OCI-LY7 (cell line): ENCODE measurements around the gene KCTD5. TPM values are rescaled to one million over a fixed set of nuclear protein-coding genes. Genes with fewer than 3 reads are reported as not detected.
"Not testable (repeated sequence)": the region's sequence is repeated elsewhere in the genome, so short reads cannot be mapped to it uniquely, and the experiment has no call there.

ENCODE experiments used
- BruUV-seq: library from RNA; stranded (reverse); fragments of 400-500 nt; replicated peaks from 2 replicates; lab custom pipeline; 2021; lab: Mats Ljungman, UMichigan
- CTCF ChIA-PET: fragments of 300-600 bp; sonication (Branson Sonifier 250); formaldehyde crosslinking; loops from one replicate; lab custom pipeline; 2022; ENCODE audit warnings: antibody characterized with exemption; ENCODE audit not compliant: unreplicated experiment; lab: Charles Lee
- POLR2A ChIA-PET: fragments of 300-600 bp; sonication (Branson Sonifier 250); formaldehyde crosslinking; loops from one replicate; lab custom pipeline; 2022; ENCODE audit warnings: antibody characterized with exemption; lab: Charles Lee
- DNase-seq: peaks from one replicate; pipeline ENCODE4 v3.0.0-alpha.2; 2015; ENCODE audit warnings: low spot score
- H2AFZ ChIP-seq: fragments of 200-600 bp; sonication (generic), shearing (Covaris generic); 2 replicates; pipeline ENCODE4 v1.6.1; 2014; ENCODE audit warnings: mild to moderate bottlenecking, antibody characterized with exemption, low read length, moderate library complexity
- H3K27ac ChIP-seq: fragments of 200-600 bp; sonication (generic); 2 replicates; pipeline ENCODE4 v1.5.1; 2014; ENCODE audit warnings: mixed run types, low read depth, mild to moderate bottlenecking, moderate library complexity, low read length, inconsistent platforms; ENCODE audit not compliant: poor library complexity, severe bottlenecking
- H3K36me3 ChIP-seq: fragments of 200-600 bp; sonication (generic); 2 replicates; pipeline ENCODE4 v1.6.1; 2014; ENCODE audit warnings: mild to moderate bottlenecking, antibody characterized with exemption, low read length, moderate library complexity, mixed read lengths; ENCODE audit not compliant: insufficient read depth
- H3K4me1 ChIP-seq: fragments of 200-600 bp; sonication (generic); 2 replicates; pipeline ENCODE4 v1.5.1; 2014; ENCODE audit warnings: mild to moderate bottlenecking, low read length; ENCODE audit not compliant: insufficient read depth, poor library complexity, severe bottlenecking
- H3K4me2 ChIP-seq: fragments of 200-600 bp; sonication (generic); 2 replicates; pipeline ENCODE4 v1.6.1; 2014; ENCODE audit warnings: mild to moderate bottlenecking, low read length
- H3K4me3 ChIP-seq: fragments of 200-600 bp; sonication (generic); 2 replicates; pipeline ENCODE4 v1.5.1; 2014; ENCODE audit warnings: mild to moderate bottlenecking, low read depth, low read length; ENCODE audit not compliant: poor library complexity, severe bottlenecking
- H3K79me2 ChIP-seq: fragments of 200-600 bp; sonication (generic); 2 replicates; pipeline ENCODE4 v1.6.1; 2016; ENCODE audit warnings: low read depth, mild to moderate bottlenecking, low read length, moderate library complexity, mixed read lengths; ENCODE audit not compliant: insufficient read depth
- H3K9me2 ChIP-seq: fragments of 200-600 bp; sonication (generic); 2 replicates; pipeline ENCODE4 v1.6.1; 2016; ENCODE audit warnings: mild to moderate bottlenecking, low read length, mixed read lengths; ENCODE audit not compliant: insufficient read depth
- H3K9me3 ChIP-seq: fragments of 200-600 bp; sonication (generic); 2 replicates; pipeline ENCODE4 v1.6.1; 2014; ENCODE audit warnings: mild to moderate bottlenecking, mixed run types, low read length, mixed read lengths
- H4K20me1 ChIP-seq: fragments of 200-600 bp; sonication (generic); 2 replicates; pipeline ENCODE4 v1.6.1; 2014; ENCODE audit warnings: mild to moderate bottlenecking, antibody characterized with exemption, low read length, moderate library complexity, mixed read lengths; ENCODE audit not compliant: insufficient read depth
- CTCF ChIP-seq: fragments of 200-600 bp; sonication (generic); conservative IDR thresholded peaks from 2 replicates; pipeline ENCODE4 v1.5.1; 2014; ENCODE audit warnings: mild to moderate bottlenecking, antibody characterized with exemption, low read length, moderate library complexity, mixed read lengths
- EZH2phosphoT487 ChIP-seq: fragments of 200-600 bp; sonication (generic); IDR thresholded peaks from 2 replicates; pipeline ENCODE4 v1.6.1; 2018; ENCODE audit warnings: low read depth, borderline replicate concordance, mild to moderate bottlenecking, mixed run types, antibody characterized with exemption, low read length, moderate library complexity, mixed read lengths
- intact Hi-C: fragments of 100-400 bp; cut with micrococcal nuclease; formaldehyde crosslinking; loops from one replicate; pipeline ENCODE4 v1.10.0; 2022; ENCODE audit not compliant: unreplicated experiment
- total RNA-seq, 2 experiments: library from RNA; depleted of rRNA in 1 of 2; stranded (reverse); fragments of >200 nt in 1 of 2; shearing (Covaris generic) in 1 of 2; gene quantifications; 2 replicates each; pipeline ENCODE4 v1.2.3, GENCODE V29; 2014 to 2022

KCTD5 gene
- total RNA-seq, 2 experiments from 2014 or later, result 25.8 to 34.6 TPM

GRCh38 chr16:2692251-2692947 lies 10.1 kb downstream of the KCTD5 start:
- Histone ChIP-seq H2AFZ (no peak overlapping the region), H3K4me3 (no peak overlapping the region), H3K4me2 (no peak overlapping the region), H3K9me2 (no peaks in the 10 kb centered on the region), H3K79me2 (peaks cover 6% of the 10 kb centered on the region; the same call in 1 of the 2 replicates), H3K27ac (no peak overlapping the region), H3K36me3 (peaks cover 4% of the 10 kb centered on the region; the same call in 1 of the 2 replicates), H4K20me1 (peaks cover 5% of the 10 kb centered on the region), H3K4me1 (peaks cover 5% of the 10 kb centered on the region), H3K9me3 (no peaks in the 10 kb centered on the region)
- POLR2A ChIA-PET, result no interaction called here
- TF ChIP-seq EZH2phosphoT487 (no peak), CTCF (no peak)
- CTCF ChIA-PET, result no interaction called here
- no peak for DNase-seq
- intact Hi-C loops, result no loop called here
- BruUV-seq, result no TSS peak

- Histone ChIP-seq H3K36me3 (peaks cover 4% of the 10 kb centered on the region; the same call in 1 of the 2 replicates), H3K27ac (no peak overlapping the region), H2AFZ (no peak overlapping the region), H3K9me3 (no peaks in the 10 kb centered on the region), H3K9me2 (no peaks in the 10 kb centered on the region), H3K4me3 (no peak overlapping the region), H3K4me2 (no peak overlapping the region), H3K79me2 (no peaks in the 10 kb centered on the region), H3K4me1 (no peaks in the 10 kb centered on the region), H4K20me1 (no peaks in the 10 kb centered on the region)
- POLR2A ChIA-PET, result no interaction called here
- intact Hi-C loops, result no loop called here
- TF ChIP-seq EZH2phosphoT487 (no peak), CTCF (no peak)
- CTCF ChIA-PET, result no interaction called here
- no TSS peak for BruUV-seq
- DNase-seq, result no peak
These were observed 10.8 kb downstream of the KCTD5 start for GRCh38 chr16:2692948-2693651.

- H3K4me1 ChIP-seq, H3K9me3 ChIP-seq, H3K4me3 ChIP-seq, DNase-seq, BruUV-seq, H2AFZ ChIP-seq, POLR2A ChIA-PET, H4K20me1 ChIP-seq, intact Hi-C loops, H3K4me2 ChIP-seq, H3K79me2 ChIP-seq, H3K9me2 ChIP-seq, H3K27ac ChIP-seq, CTCF ChIA-PET: not testable (repeated sequence)
- H3K36me3 ChIP-seq, result peaks cover 19% of the 10 kb centered on the region; the same call in 1 of the 2 replicates
These were observed 14.4 kb downstream of the KCTD5 start for GRCh38 chr16:2696601-2697250.
